Measurements from ENCODE around the gene VASN.

The VASN gene

GRCh38 chr16:4371357-4372000 is at the start of gene VASN:
Gene VASN (plus strand): TSS chr16:4371848. CDS start chr16:4380878, 9,030 bp downstream.
- H3K4me3 ChIP-seq (ENCODE audit: low read depth in 1 of 2, low read length in 1 of 2): peak within 1 kb of the TSS; percentile 38 to 48
- no peak for TF ChIP-seq CTCF (IDR thresholded peaks at IDR 0.05)

GRCh38 chr16:4322121-4323052 is 49.3 kb upstream of the VASN start:
- TF ChIP-seq CTCF (IDR thresholded peaks at IDR 0.05): no peak
- Histone ChIP-seq H3K4me3 (ENCODE audit: low read depth in 1 of 2, low read length in 1 of 2) (no peak overlapping the region), H3K27ac (no peak overlapping the region), H3K27me3 (peaks cover 50% of the 10 kb centered on the region), H3K36me3 (no peaks in the 10 kb centered on the region), H3K4me1 (ENCODE audit: control insufficient read depth in 1 of 2, insufficient read depth in 1 of 2, low read depth in 1 of 2, low read length in 1 of 2) (peaks cover 5 to 8% of the 10 kb centered on the region in 2 experiments), H3K9me3 (no peaks in the 10 kb centered on the region)

More at GRCh38 chr16:4371357-4372000, at the start of gene VASN:
- Histone ChIP-seq H3K27me3 (peaks cover 26% of the 10 kb centered on the region), H3K9me3 (no peaks in the 10 kb centered on the region), H3K4me1 (ENCODE audit: control insufficient read depth in 1 of 2, insufficient read depth in 1 of 2, low read depth in 1 of 2, low read length in 1 of 2) (peaks cover 13 to 32% of the 10 kb centered on the region in 2 experiments), H3K36me3 (peaks cover 71% of the 10 kb centered on the region), H3K27ac (peak within 1 kb of the TSS; percentile 27)

GRCh38 chr16:4323071-4323844 is 48.4 kb upstream of the VASN start:
- Histone ChIP-seq H3K27ac (no peak overlapping the region), H3K9me3 (no peaks in the 10 kb centered on the region), H3K36me3 (no peaks in the 10 kb centered on the region), H3K27me3 (peaks cover 50% of the 10 kb centered on the region), H3K4me3 (ENCODE audit: low read depth in 1 of 2, low read length in 1 of 2) (no peak overlapping the region), H3K4me1 (ENCODE audit: control insufficient read depth in 1 of 2, insufficient read depth in 1 of 2, low read depth in 1 of 2, low read length in 1 of 2) (peaks cover 10 to 17% of the 10 kb centered on the region in 2 experiments)
- TF ChIP-seq CTCF (IDR thresholded peaks at IDR 0.05): no peak

- Histone ChIP-seq H3K36me3 (no peaks in the 10 kb centered on the region), H3K4me1 (ENCODE audit: control insufficient read depth in 1 of 2, insufficient read depth in 1 of 2, low read depth in 1 of 2, low read length in 1 of 2) (peaks cover 14 to 19% of the 10 kb centered on the region in 2 experiments), H3K9me3 (no peaks in the 10 kb centered on the region), H3K27me3 (peaks cover 50% of the 10 kb centered on the region), H3K4me3 (ENCODE audit: low read depth in 1 of 2, low read length in 1 of 2) (no peak overlapping the region), H3K27ac (no peak overlapping the region)
- TF ChIP-seq CTCF (IDR thresholded peaks at IDR 0.05): no peak
Measured at GRCh38 chr16:4323845-4324488, 47.7 kb upstream of the VASN start.

All from neutrophil (primary cell).